ENCODE measurements around the gene ADGRF1.
"Not testable (repeated sequence)": the region's sequence is repeated elsewhere in the genome, so short reads cannot be mapped to it uniquely, and the experiment has no call there.

Gene ADGRF1

GRCh38 chr6:47019941-47020340, 22.2 kb downstream of the ADGRF1 start:
- no peak for DNase-seq

GRCh38 chr6:47016909-47017308, 25.2 kb downstream of the ADGRF1 start:
- DNase-seq = no peak

- DNase-seq = no peak
Observed at GRCh38 chr6:47016261-47016660, 25.9 kb downstream of the ADGRF1 start.

- DNase-seq = no peak
Observed at GRCh38 chr6:47014401-47014800, 27.7 kb downstream of the ADGRF1 start.

- no peak for DNase-seq
Observed at GRCh38 chr6:47009583-47009982, 32.5 kb downstream of the ADGRF1 start.

- DNase-seq = no peak
Observed at GRCh38 chr6:47008397-47008763, 33.8 kb downstream of the ADGRF1 start.

- no peak for DNase-seq
Observed at GRCh38 chr6:47007657-47008396, 34.3 kb downstream of the ADGRF1 start.

- no peak for DNase-seq
Observed at GRCh38 chr6:47005486-47005885, 36.6 kb downstream of the ADGRF1 start.

- DNase-seq = no peak
Observed at GRCh38 chr6:47004463-47004862, 37.7 kb downstream of the ADGRF1 start.

- DNase-seq = no peak
Observed at GRCh38 chr6:47000842-47001241, 41.3 kb downstream of the ADGRF1 start.

- DNase-seq = no peak
Observed at GRCh38 chr6:46998436-46999017, 43.6 kb downstream of the ADGRF1 start.

GRCh38 chr6:46997646-46998045, 44.5 kb downstream of the ADGRF1 start:
- no peak for DNase-seq

GRCh38 chr6:46996860-46997641, 45.1 kb downstream of the ADGRF1 start:
- no peak for DNase-seq

- no peak for DNase-seq
Observed at GRCh38 chr6:46994933-46995332, 47.2 kb downstream of the ADGRF1 start.

GRCh38 chr6:46993846-46994245, 48.3 kb downstream of the ADGRF1 start:
- no peak for DNase-seq

GRCh38 chr6:46992391-46992790, 49.7 kb downstream of the ADGRF1 start:
- DNase-seq = not testable (repeated sequence)

- not testable (repeated sequence) for DNase-seq
Observed at GRCh38 chr6:46990818-46991510, 51.2 kb downstream of the ADGRF1 start.

GRCh38 chr6:46990031-46990644, 52.0 kb downstream of the ADGRF1 start:
- DNase-seq = no peak

- DNase-seq = no peak
Observed at GRCh38 chr6:46989398-46989797, 52.7 kb downstream of the ADGRF1 start.

GRCh38 chr6:46985943-46986342, 56.2 kb downstream of the ADGRF1 start:
- DNase-seq = no peak

- no peak for DNase-seq
Observed at GRCh38 chr6:46983007-46983411, 59.1 kb downstream of the ADGRF1 start.

- DNase-seq = no peak
Observed at GRCh38 chr6:46979206-46979605, 62.9 kb downstream of the ADGRF1 start.

GRCh38 chr6:46974786-46975185, 67.3 kb downstream of the ADGRF1 start:
- no peak for DNase-seq
